ENCODE data around the gene PIK3C2A.

The PIK3C2A gene

GRCh38 chr11:17171343-17171742 is 36.4 kb downstream of the PIK3C2A start:
- TF ChIP-seq FOXP2 (optimal IDR thresholded peaks at IDR 0.05; ENCODE audit: control extremely low read depth, extremely low read length, insufficient read depth) (no peak), POLR2AphosphoS5 (IDR thresholded peaks at IDR 0.05; ENCODE audit: borderline replicate concordance, low read depth, low read length) (no peak), EZH2 (IDR thresholded peaks at IDR 0.05) (no peak)
- no peaks in the 10 kb centered on the region for H3K9me3 ChIP-seq (ENCODE audit: low read depth, low read length)
- no peak overlapping the region for H3K9ac ChIP-seq (ENCODE audit: insufficient read length)
- 0 out of 2 replicates have a peak overlapping the region, but pooled peaks have one; percentile 10 for H3K27ac ChIP-seq
- H3K4me3 ChIP-seq = peak overlapping the region; percentile 15; the same call in 1 of the 2 replicates
- H3K36me3 ChIP-seq (ENCODE audit: insufficient read depth, low read length) = peaks cover 25% of the 10 kb centered on the region
- peak; percentile 10 for DNase-seq (ENCODE audit: low read depth, low spot score)

DNA sequence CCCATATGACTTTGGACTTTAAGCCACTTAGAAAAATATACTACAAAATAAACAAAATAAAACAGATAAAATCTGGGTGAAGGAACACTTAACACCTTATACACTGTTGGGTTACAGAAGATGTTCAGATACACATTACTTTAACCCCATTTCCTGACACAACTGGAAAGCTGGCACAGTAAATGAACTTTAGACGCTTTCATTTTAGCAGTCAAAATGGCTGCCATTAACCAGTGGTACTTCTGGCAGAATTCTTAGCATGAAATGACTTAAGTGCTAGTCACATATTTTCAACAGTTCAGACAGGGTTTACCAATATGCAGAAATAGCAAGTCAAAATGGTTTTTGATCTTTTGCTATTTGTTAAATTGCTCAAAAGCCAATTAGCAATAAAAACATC is 37.9 kb downstream of the PIK3C2A start:
- Histone ChIP-seq H3K9me3 (ENCODE audit: low read depth, low read length) (no peaks in the 10 kb centered on the region), H3K4me3 (no peak overlapping the region), H3K36me3 (ENCODE audit: insufficient read depth, low read length) (peaks cover 25% of the 10 kb centered on the region), H3K27ac (no peak overlapping the region), H3K9ac (ENCODE audit: insufficient read length) (no peak overlapping the region)
- no peak for DNase-seq (ENCODE audit: low read depth, low spot score)
- TF ChIP-seq POLR2AphosphoS5 (IDR thresholded peaks at IDR 0.05; ENCODE audit: borderline replicate concordance, low read depth, low read length) = no peak
- no peak for TF ChIP-seq FOXP2 (optimal IDR thresholded peaks at IDR 0.05; ENCODE audit: control extremely low read depth, extremely low read length, insufficient read depth)
- TF ChIP-seq EZH2 (IDR thresholded peaks at IDR 0.05) = no peak

- DNase-seq (ENCODE audit: low read depth, low spot score) = no peak
- TF ChIP-seq FOXP2 (optimal IDR thresholded peaks at IDR 0.05; ENCODE audit: control extremely low read depth, extremely low read length, insufficient read depth) = no peak
- no peak for TF ChIP-seq POLR2AphosphoS5 (IDR thresholded peaks at IDR 0.05; ENCODE audit: borderline replicate concordance, low read depth, low read length)
- no peak for TF ChIP-seq EZH2 (IDR thresholded peaks at IDR 0.05)
- Histone ChIP-seq H3K9me3 (ENCODE audit: low read depth, low read length) (no peaks in the 10 kb centered on the region), H3K4me3 (no peak overlapping the region), H3K36me3 (ENCODE audit: insufficient read depth, low read length) (peaks cover 25% of the 10 kb centered on the region), H3K27ac (no peak overlapping the region), H3K9ac (ENCODE audit: insufficient read length) (no peak overlapping the region)
These were observed 42.4 kb downstream of the PIK3C2A start for GRCh38 chr11:17165247-17165890.

DNA sequence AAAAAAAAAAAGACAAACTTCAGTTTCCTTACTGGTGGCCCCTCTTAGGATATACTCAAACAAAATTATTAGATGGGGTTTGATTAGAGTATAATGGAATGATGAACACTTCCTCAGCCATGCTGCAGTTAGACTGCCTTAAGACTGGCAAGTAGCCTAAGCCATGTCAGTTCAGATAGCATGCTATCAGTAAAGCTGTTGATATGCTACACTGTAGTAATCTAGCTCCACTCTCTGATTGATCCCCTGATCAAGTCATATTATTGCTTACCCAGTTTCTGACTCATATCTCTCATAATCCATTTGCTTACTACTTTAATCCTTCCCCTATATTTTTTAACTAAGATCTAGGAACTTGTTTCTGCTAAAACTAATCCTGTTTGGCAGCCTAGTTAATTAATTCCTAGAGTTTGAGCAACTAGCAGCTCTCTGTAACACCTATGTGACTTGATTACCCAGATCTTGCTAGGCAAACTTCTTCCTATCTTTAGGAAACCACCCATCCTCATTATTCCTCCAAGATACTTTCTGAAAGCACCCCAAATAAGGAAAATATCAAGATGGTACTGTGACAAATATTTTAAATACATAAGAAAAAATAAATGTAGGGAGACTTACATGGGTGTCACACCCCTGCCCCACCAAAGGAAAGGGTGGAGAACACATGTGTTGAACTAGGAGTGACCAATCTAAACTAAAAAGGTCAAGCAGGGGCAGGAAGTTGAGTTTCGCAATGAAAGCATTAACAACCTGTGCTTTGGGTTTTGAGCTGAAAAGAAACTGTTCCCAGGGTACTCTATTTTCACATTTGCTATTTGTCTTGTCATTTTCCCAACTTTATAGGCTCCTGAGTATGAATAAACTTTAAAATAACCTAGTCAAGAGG is 43.2 kb downstream of the PIK3C2A start:
- TF ChIP-seq EZH2 (IDR thresholded peaks at IDR 0.05) (no peak), FOXP2 (optimal IDR thresholded peaks at IDR 0.05; ENCODE audit: control extremely low read depth, extremely low read length, insufficient read depth) (no peak), POLR2AphosphoS5 (IDR thresholded peaks at IDR 0.05; ENCODE audit: borderline replicate concordance, low read depth, low read length) (no peak)
- peaks cover 20% of the 10 kb centered on the region for H3K36me3 ChIP-seq (ENCODE audit: insufficient read depth, low read length)
- no peak overlapping the region for H3K9ac ChIP-seq (ENCODE audit: insufficient read length)
- no peaks in the 10 kb centered on the region for H3K9me3 ChIP-seq (ENCODE audit: low read depth, low read length)
- DNase-seq (ENCODE audit: low read depth, low spot score) = no peak
- no peak overlapping the region for H3K27ac ChIP-seq
- no peak overlapping the region for H3K4me3 ChIP-seq

DNA sequence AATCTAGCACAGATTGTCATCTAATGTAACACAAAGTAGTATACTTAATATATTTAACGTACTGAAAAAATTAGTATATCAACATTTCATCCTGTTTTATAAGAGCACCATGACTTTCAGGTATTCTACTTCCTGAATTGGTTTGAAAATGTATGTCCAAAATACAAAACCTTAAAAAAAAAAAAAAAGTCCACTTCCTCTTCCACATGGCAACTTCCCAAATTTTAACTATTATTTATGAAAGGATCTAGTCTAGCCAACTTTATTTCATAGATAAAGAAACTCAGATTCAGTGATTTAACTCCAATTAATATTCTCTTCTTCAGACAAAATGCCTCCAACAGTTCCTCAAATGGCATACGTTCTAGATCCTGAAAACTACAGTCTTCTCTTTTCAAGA is 44.0 kb downstream of the PIK3C2A start:
- H3K27ac ChIP-seq = no peak overlapping the region

DNA sequence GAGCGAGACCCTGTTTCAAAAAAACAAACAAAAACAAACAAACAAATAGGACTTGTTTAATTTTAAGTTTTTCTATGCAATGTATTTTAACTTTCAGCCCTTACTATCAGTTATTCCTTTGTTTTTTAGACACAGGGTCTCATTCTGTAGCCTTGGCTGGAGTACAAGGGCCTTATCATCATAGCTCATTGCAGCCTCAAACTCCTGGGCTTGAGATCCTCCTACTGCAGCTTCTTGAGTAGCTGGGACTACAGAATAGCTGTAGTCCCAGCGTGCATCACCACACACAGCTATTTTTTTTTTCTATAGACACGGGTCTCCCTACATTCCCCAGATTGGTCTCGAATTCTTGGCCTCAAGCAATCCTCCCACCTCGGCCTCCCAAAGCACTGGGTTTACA is 44.5 kb downstream of the PIK3C2A start:
- TF ChIP-seq POLR2AphosphoS5 (IDR thresholded peaks at IDR 0.05; ENCODE audit: borderline replicate concordance, low read depth, low read length) (no peak), EZH2 (IDR thresholded peaks at IDR 0.05) (no peak), FOXP2 (optimal IDR thresholded peaks at IDR 0.05; ENCODE audit: control extremely low read depth, extremely low read length, insufficient read depth) (no peak)
- Histone ChIP-seq H3K9me3 (ENCODE audit: low read depth, low read length) (no peaks in the 10 kb centered on the region), H3K9ac (ENCODE audit: insufficient read length) (no peak overlapping the region), H3K4me3 (no peak overlapping the region), H3K36me3 (ENCODE audit: insufficient read depth, low read length) (peaks cover 10% of the 10 kb centered on the region; the same call in 1 of the 2 replicates), H3K27ac (no peak overlapping the region)
- no peak for DNase-seq (ENCODE audit: low read depth, low spot score)

More for the DNA sequence above, 44.0 kb downstream of the PIK3C2A start:
- peaks cover 15% of the 10 kb centered on the region; the same call in 1 of the 2 replicates for H3K36me3 ChIP-seq (ENCODE audit: insufficient read depth, low read length)
- no peak for DNase-seq (ENCODE audit: low read depth, low spot score)
- no peak overlapping the region for H3K9ac ChIP-seq (ENCODE audit: insufficient read length)
- no peak for TF ChIP-seq POLR2AphosphoS5 (IDR thresholded peaks at IDR 0.05; ENCODE audit: borderline replicate concordance, low read depth, low read length)
- TF ChIP-seq EZH2 (IDR thresholded peaks at IDR 0.05) = no peak
- TF ChIP-seq FOXP2 (optimal IDR thresholded peaks at IDR 0.05; ENCODE audit: control extremely low read depth, extremely low read length, insufficient read depth) = no peak
- no peak overlapping the region for H3K4me3 ChIP-seq
- H3K9me3 ChIP-seq (ENCODE audit: low read depth, low read length) = no peaks in the 10 kb centered on the region

DNA sequence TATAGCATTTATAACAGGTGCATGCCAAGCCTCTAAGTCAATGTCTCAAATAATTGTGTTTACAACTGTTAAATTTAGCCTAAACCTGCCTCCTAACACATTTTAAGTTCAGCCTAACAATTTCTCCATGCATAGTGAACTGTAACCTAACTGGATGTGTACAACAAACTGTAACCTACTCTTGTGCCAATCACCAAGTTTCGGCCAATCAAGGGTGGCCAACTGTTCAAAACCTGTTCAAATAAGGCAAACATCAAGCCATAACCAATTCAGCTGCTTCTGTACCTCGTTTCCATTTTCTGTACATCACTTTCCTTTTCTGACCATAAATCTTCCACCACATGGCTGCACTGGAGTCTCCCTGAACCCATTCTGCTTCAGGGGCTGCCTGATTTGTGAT is 45.4 kb downstream of the PIK3C2A start:
- no peak for DNase-seq (ENCODE audit: low read depth, low spot score)
- TF ChIP-seq FOXP2 (optimal IDR thresholded peaks at IDR 0.05; ENCODE audit: control extremely low read depth, extremely low read length, insufficient read depth) (no peak), EZH2 (IDR thresholded peaks at IDR 0.05) (no peak), POLR2AphosphoS5 (IDR thresholded peaks at IDR 0.05; ENCODE audit: borderline replicate concordance, low read depth, low read length) (no peak)
- Histone ChIP-seq H3K9me3 (ENCODE audit: low read depth, low read length) (no peaks in the 10 kb centered on the region), H3K36me3 (ENCODE audit: insufficient read depth, low read length) (peaks cover 3% of the 10 kb centered on the region; the same call in 1 of the 2 replicates), H3K4me3 (no peak overlapping the region), H3K27ac (no peak overlapping the region), H3K9ac (ENCODE audit: insufficient read length) (no peak overlapping the region)

DNA sequence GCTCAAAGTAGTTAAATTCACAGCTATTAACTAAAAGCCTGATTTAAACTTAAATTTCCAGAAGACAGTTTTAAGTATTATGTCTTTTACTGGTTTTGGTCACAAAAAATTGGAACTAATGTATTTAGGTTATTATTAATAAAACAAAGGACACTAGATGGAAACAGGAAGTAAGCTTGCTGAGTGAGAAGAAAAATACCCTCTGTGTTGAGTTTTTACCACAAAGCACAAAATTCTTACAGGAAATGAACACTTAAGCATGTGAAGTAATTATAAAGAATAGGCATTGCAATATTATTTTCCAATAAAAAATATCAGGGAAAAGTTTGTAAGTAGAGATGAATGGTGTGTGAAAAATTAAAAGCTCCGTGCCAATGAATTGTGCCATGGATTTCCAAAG is 46.3 kb downstream of the PIK3C2A start:
- Histone ChIP-seq H3K36me3 (ENCODE audit: insufficient read depth, low read length) (peaks cover 3% of the 10 kb centered on the region; the same call in 1 of the 2 replicates), H3K4me3 (peak overlapping the region; percentile 28; the same call in 1 of the 2 replicates), H3K9me3 (ENCODE audit: low read depth, low read length) (no peaks in the 10 kb centered on the region), H3K27ac (peak overlapping the region; percentile 40; the same call in 1 of the 2 replicates), H3K9ac (ENCODE audit: insufficient read length) (no peak overlapping the region)
- TF ChIP-seq FOXP2 (optimal IDR thresholded peaks at IDR 0.05; ENCODE audit: control extremely low read depth, extremely low read length, insufficient read depth) = no peak
- TF ChIP-seq POLR2AphosphoS5 (IDR thresholded peaks at IDR 0.05; ENCODE audit: borderline replicate concordance, low read depth, low read length) = peak; percentile 44; the same call in 1 of the 2 replicates
- TF ChIP-seq EZH2 (IDR thresholded peaks at IDR 0.05) = no peak
- peak; percentile 75 for DNase-seq (ENCODE audit: low read depth, low spot score)
